B cell (primary cell): ENCODE data around the gene ZNF282.

Experiments used
- CTCF ChIP-seq: fragments of 200-600 bp; IDR thresholded peaks from one replicate; pipeline ENCODE4 v1.8.0; 2022; ENCODE audit warnings: antibody characterized with exemption, mild to moderate bottlenecking
- EZH2 ChIP-seq: IDR thresholded peaks from 2 replicates; pipeline ENCODE4 v1.6.1; 2012; ENCODE audit warnings: borderline replicate concordance, low read depth, mild to moderate bottlenecking, moderate library complexity, low read length; ENCODE audit not compliant: insufficient read depth, poor library complexity, severe bottlenecking

GRCh38 chr7:149214020-149214720, 18.8 kb downstream of the ZNF282 start:
- TF ChIP-seq CTCF = no peak
- no peak for TF ChIP-seq EZH2
